ENCODE results near the gene RASA2. TPM values are rescaled to one million over a fixed set of nuclear protein-coding genes. Genes with fewer than 3 reads are reported as not detected.
"Not testable (repeated sequence)": the region's sequence is repeated elsewhere in the genome, so short reads cannot be mapped to it uniquely, and the experiment has no call there.

Gene RASA2
- total RNA-seq, 1 donor from 2014 or later = 7.3 TPM

GRCh38 chr3:141493184-141493583 is 6.4 kb downstream of the RASA2 start:
- DNase-seq (ENCODE audit: low read depth in 2 of 2) = no peak

DNA sequence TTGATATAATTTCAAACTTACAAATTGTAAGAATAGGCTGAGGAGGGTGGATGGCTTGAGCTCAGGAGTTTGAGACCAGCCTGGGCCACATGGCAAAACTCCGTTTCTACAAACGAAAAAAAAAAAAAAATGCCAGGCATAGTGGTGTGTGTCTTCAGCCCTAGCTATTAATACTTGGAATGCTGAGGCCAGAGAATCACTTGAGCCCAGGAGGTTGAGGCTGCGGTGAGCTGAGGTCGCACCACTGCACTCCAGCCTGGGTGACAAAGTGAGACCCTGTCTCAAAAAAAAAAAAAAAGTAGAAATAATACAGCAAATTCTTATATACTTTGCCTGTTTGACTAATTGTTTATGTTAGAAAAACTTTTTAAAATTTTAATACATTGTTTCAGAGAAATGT is 10.8 kb downstream of the RASA2 start:
- DNase-seq (ENCODE audit: low read depth in 2 of 2) = not testable (repeated sequence)

- peak in 1 of 2 donors; percentile 53 for DNase-seq (ENCODE audit: low read depth in 2 of 2)
Observed at GRCh38 chr3:141498598-141499223, 11.9 kb downstream of the RASA2 start.

GRCh38 chr3:141499284-141499683 is 12.5 kb downstream of the RASA2 start:
- DNase-seq (ENCODE audit: low read depth in 2 of 2) = no peak

DNA sequence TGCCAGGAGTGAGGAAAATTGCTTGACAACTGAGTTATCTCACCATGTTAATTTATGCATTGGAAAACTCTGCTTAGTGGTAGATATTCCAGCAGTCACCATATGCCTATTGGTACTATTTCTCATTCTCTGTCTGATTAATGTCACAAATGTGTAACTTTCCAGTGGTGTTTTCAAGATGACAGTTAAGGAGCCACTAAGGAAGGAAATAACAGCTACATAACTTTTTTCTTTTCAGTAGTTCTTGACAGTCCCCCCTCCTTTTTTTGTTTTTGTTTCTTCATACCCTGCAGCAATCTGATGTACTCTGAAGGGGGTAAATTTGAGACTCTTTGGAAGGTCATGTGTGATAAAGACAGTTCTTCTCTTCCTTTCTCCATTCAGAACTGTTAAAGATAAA is 13.1 kb downstream of the RASA2 start:
- no peak for DNase-seq (ENCODE audit: low read depth in 2 of 2)

DNA sequence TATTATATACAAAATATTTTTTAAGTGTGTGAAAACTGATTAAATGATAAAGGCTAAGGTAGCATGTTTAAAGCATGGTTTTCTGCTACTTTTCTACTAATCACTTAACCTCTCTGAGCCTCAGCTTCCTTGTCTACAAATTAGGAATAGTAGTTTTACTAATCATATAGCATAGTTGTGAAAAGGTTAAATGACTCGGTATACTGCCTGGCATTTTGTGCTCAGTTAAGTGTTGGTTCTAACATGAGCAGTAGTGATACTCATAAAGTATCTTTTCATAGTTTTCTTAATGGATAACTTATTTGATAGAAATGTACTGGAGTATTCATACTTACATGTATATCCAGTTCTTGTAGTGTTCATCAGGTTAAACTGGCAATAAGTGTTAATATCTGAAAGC is 13.6 kb downstream of the RASA2 start:
- no peak for DNase-seq (ENCODE audit: low read depth in 2 of 2)

GRCh38 chr3:141505166-141505565 is 18.3 kb downstream of the RASA2 start:
- no peak for DNase-seq (ENCODE audit: low read depth in 2 of 2)

GRCh38 chr3:141506071-141506470 is 19.2 kb downstream of the RASA2 start:
- DNase-seq (ENCODE audit: low read depth in 2 of 2) = no peak

DNA sequence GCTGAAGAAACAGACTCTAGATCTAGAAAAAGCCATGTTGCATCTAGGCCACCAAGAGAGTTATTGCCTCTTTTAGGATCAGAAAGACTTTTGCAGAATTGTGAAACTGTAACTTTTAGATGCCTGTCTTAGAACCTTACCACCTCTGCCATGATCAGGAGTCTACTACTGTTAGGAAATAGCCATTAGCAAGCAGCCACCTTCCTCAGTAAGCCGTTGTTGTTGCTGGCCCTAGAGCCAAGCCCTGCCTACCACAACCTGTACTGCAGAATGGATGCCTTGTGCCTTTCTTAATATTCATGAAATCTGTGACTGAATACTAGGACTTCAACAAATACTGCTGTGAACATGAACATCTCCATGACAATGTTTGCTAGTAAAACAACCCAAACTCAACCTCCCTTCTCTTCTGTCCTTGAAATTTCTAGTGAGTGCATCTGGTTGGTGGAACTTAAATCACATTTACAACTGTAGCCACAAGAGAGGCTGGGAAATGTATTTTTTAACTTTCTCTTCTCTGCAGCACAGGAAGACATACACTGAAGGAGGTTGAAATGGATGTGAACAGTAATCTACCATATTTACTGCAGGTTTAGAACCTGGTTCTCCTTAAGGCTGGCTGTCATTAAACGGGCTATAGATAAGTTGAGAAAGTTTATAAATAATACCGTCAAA is 20.7 kb downstream of the RASA2 start:
- no peak for DNase-seq (ENCODE audit: low read depth in 2 of 2)

- DNase-seq (ENCODE audit: low read depth in 2 of 2) = no peak
Observed at GRCh38 chr3:141508067-141508436, 21.2 kb downstream of the RASA2 start.

- no peak for DNase-seq (ENCODE audit: low read depth in 2 of 2)
Observed at GRCh38 chr3:141511361-141511760, 24.5 kb downstream of the RASA2 start.

DNA sequence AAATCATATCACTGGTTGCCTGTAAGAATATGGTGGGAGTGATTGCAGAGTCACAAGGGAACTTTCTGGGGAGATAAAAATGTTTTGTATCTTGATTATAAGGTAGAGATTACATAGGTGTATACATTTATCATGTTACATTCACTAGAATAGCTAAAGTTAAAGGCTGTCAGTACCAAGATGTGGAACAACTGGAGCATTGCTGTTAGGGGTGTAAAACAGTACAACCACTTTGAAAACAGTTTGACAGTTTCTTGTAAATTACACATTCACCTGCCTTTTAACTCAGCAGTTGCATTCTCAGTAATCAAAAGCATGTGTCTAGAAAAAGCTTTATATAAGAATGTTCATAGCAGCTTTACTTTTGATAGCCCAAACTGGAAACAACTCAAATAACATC is 27.6 kb downstream of the RASA2 start:
- DNase-seq (ENCODE audit: low read depth in 2 of 2) = no peak

GRCh38 chr3:141519587-141519986 is 32.8 kb downstream of the RASA2 start:
- no peak for DNase-seq (ENCODE audit: low read depth in 2 of 2)

DNA sequence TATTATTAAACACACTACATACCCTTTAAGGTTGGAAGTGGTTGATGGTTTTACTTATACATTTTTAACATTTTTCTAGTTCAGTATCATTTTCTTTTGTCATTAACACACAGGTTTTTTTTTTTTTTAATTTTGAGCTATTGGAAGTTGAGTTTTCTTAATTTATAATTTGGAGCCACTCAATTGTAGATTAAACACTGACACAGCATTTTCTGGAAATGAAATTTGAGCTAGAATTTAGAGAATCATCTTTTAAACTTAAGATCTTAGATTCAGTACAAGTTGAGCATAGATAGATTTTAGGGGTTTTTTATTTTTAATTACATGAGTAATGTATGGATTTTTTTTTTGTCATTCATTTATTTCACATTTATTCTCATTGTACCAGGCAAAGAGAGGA is 35.0 kb downstream of the RASA2 start:
- DNase-seq (ENCODE audit: low read depth in 2 of 2) = no peak

GRCh38 chr3:141523615-141524375 is 37.0 kb downstream of the RASA2 start:
- DNase-seq (ENCODE audit: low read depth in 2 of 2) = no peak

DNA sequence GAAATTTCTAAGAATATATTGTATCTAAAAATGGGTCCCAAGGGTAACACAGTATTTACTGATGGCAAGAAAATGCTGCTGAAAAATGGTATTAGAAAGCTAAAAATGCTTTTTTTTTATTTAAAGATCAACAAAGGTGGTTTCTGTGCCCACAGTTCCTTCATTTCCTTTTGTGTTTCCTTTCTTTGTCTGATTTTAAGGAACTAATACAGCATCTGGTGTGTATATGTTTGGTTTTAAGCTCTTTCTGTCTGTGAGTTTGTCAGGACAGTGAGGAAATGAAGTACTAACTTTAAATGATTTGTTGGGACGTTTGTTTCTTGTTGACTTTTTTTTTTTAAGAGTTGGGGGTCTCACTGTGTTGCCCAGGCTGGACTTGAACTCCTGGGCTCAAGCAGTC is 38.2 kb downstream of the RASA2 start:
- DNase-seq (ENCODE audit: low read depth in 2 of 2) = peak in 1 of 2 donors; percentile 31

DNA sequence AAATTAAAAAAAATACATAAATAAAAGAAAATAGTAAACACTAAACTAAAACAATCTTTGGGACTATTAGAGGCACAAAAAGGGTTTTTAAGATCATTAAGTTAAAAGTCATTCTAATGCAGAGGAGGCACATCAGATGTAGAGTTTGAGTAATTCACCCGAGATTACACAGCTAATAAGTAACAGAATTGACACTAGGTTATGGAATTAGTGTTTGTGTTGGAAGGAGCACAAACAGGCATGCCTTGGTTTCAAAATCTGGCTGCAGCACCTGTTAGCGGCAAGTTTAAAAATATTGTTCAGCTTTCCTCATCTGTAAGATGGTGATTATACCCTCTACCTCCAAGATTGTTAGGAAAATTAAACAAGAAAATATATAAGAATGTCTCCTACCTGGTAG is 39.0 kb downstream of the RASA2 start:
- no peak for DNase-seq (ENCODE audit: low read depth in 2 of 2)

DNA sequence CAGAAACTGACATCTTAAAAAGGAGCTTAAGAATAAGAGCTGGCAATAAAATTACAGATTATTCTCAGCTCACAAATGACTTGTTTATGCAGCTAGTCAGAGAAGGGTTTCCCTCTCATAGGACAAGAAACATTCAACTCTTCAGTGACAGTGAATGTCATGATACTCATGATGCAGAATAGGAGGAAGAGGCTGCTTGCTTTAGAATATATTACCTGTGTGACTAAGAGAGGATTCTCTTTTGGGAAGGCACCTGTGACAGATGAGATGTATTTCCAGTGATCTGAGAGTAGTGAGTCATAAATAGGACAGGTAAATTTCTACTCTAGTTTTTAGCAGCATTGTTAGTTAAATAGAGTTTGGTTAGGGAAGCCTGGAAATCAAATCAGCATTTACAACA is 39.9 kb downstream of the RASA2 start:
- no peak for DNase-seq (ENCODE audit: low read depth in 2 of 2)

DNA sequence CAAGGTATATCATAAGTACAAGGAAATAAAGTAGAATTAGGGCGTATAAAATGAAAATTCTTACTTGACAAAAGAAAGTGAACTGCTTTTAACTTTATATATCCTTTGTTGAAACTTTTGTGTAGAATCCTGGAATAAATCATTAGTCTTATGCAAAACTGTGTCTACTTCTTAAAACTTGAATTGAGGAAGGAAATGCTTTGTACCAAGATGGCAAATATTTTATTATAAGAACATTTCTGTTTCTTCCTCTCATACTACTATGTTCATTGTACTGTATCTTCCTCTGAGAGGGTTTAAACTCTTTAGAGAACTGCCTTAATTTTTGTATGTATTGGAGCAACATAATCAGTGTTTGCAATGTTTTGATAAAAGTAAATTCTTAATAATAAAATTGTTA is 42.0 kb downstream of the RASA2 start:
- DNase-seq (ENCODE audit: low read depth in 2 of 2) = no peak

- no peak for DNase-seq (ENCODE audit: low read depth in 2 of 2)
Observed at GRCh38 chr3:141529256-141529655, 42.4 kb downstream of the RASA2 start.

GRCh38 chr3:141529717-141530414 is 43.0 kb downstream of the RASA2 start:
- peak; percentile 49 to 65 for DNase-seq (ENCODE audit: low read depth in 2 of 2)

DNA sequence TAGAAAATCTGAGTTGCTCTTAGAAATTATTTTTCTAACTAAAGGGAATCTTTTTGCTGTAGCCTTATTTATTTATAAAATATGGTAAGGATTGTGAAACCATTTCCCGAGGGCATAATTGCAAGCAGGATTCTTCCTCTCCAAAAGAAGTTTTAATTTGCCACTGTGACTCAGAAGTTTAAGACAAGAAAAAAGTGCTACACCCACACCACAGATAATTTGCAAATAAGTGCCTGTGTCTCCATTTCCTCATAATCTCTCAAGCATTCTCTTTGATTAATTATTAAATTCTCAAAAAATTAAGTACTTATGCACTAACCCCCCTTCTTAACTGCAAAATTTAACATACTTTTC is 43.6 kb downstream of the RASA2 start:
- peak; percentile 29 to 67 for DNase-seq (ENCODE audit: low read depth in 2 of 2)
